K562 (cell line): ENCODE measurements around the gene ALPK1.

Experiments used
- ELF4 ChIP-seq: fragments of 450-650 bp; formaldehyde crosslinking; IDR thresholded peaks from 2 replicates; pipeline ENCODE4 v1.4.0; 2022; ENCODE audit warnings: missing genetic modification characterization
- FOXA1 ChIP-seq: fragments of 450-650 bp; IDR thresholded peaks from 2 replicates; pipeline ENCODE4 v1.6.1; 2016; ENCODE audit warnings: mild to moderate bottlenecking, borderline replicate concordance
- POLR2A ChIP-seq: fragments of 450-650 bp; conservative IDR thresholded peaks from 2 replicates; pipeline ENCODE4 v1.6.1; 2016
- U2AF2 ChIP-seq: fragments of 200-400 bp; formaldehyde crosslinking; optimal IDR thresholded peaks from 2 replicates; pipeline ENCODE3; 2017; ENCODE audit warnings: low read depth, mild to moderate bottlenecking, low read length
- ZNF75A ChIP-seq: fragments of 450-650 bp; formaldehyde crosslinking; IDR thresholded peaks from 2 replicates; pipeline ENCODE4 v1.4.0; 2020; ENCODE audit warnings: mild to moderate bottlenecking

DNA sequence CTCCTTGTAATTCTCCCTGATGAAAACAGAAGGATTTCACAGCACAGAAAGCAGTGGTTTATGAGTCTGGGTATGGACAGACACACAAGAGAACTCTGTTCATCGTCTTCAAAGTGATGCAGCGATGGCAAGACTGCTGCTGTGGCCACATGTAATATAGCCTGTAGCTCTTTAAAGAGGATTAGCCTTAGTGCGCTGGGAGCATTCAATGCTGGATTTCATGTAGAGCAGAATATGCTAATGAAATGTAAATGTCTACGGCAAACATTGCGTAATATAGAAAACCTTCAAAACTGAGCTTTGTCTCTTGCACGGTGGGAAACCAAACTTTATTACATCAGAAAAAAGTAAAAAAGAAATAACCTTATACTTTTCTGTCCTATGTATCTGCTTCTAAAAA lies 42.9 kb downstream of the ALPK1 start:
- TF ChIP-seq ZNF75A = no peak
- no peak for TF ChIP-seq POLR2A
- TF ChIP-seq ELF4 (CRISPR knock-in tag) = no peak
- no peak for TF ChIP-seq FOXA1
- no peak for TF ChIP-seq U2AF2
